Stimulated activated CD4-positive, alpha-beta T cell treated with anti-CD3 and anti-CD28 coated beads, Interleukin-15, amount 100 ng/mL, for 48 hours (primary cell): ENCODE results near the gene FAM217B.

Experiments
- DNase-seq, 2 donors: peaks; one replicate each; pipeline ENCODE4 v3.0.0-alpha.2; 2020; ENCODE audit warnings: low read depth in 2 of 2

Gene FAM217B

DNA sequence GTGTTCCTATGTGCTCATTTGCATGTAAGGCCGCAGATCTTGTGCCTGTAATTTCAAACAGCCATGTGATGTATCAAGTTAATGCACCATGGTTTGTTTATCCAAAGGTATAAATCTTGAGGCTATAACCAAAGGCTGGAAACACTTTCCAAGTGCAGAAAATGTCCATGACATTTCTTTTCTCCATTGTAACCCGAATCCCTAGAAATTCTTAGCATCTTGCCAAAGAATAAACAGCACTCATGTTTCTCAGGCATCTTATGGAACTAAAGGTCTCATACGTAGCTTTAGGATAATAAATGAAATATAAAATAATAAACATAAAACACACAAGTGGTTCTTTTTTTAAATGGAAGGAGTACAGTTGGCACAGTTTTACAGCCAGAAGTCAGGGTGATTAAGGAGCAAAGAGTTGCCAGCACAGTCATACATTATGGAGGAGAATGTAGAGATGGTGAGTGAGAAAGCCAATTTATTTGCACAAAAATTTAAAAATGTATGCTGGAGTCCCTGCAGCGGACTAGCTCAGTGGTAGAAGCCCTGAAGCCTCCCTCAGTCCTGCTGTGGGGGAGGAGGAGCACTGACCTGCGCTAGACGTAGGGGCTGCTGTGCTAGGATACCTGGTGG lies 36.1 kb downstream of the FAM217B start:
- no peak for DNase-seq

DNA sequence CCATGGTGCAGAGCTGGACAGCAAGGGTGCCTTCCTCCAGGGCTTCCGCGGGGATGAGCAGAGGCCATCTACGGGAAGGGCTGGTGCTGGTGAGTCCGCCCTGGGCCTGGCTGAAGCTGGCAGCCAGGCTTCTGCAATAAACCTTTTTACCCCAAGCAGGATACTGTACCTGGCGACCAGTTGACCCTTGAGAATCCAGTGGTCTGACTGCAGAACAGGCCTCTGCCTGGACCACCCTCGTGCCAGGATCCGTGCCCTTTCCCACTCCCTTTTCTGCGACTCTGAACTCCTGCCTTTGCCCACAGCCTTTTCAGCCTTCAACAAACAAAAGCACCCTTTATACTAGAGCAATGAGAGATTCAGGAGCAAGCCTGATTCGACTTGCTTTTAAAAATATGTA lies 36.9 kb downstream of the FAM217B start:
- DNase-seq: no peak

DNA sequence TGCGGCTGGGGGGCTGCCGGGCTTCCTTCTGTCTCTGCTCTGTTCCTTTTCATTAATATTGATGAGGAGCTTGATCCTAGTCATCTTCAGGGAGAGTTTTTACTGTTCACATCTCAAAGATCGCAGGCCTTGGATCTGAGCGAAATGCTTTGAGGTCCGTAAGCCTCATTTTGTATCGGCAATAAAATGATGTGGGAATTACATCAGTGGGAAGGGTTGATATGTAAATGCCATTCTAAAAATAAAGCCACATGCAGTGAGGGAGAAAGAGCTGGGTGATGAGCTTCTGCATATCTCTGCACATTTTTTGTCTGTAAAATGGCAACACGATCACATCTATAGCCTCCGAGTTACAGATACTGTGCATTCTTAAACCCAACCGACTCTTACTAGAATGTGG lies 42.9 kb downstream of the FAM217B start:
- no peak for DNase-seq

DNA sequence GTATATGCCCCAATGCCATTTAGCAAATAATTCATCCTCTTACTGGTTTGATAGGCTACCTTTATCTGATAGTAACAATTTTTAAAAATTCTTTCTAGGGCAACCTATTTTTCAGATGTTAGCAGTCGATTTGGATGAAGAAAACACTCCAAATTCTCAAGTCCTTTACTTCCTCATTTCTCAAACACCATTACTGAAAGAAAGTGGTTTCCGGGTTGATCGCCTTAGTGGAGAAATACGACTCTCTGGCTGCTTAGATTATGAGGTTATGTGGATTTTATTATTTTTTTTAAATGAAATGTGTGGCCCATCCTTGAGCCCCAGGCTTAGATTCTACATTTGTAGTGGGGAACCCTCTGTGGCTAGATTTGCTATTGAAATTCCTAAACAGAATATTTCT lies 44.4 kb downstream of the FAM217B start:
- no peak for DNase-seq

DNA sequence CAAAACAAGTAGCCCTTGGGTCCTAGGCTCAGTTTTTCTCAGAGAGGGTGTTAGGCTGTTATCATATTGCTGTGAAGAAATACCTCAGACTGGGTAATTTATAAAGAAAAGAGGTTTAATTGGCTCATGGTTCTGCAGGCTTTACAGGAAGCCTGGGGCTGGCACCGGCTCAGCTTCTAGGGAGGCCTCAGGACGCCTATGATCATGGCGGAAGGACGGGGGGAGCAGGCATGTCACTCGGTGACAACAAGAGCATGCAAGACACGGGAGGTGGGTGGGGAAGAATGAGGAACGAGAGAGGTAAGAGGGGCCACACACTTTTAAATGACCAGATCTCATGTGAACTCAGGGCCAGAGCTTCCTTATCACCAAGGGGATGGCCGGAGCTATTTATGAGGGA lies 45.0 kb downstream of the FAM217B start:
- no peak for DNase-seq

DNA sequence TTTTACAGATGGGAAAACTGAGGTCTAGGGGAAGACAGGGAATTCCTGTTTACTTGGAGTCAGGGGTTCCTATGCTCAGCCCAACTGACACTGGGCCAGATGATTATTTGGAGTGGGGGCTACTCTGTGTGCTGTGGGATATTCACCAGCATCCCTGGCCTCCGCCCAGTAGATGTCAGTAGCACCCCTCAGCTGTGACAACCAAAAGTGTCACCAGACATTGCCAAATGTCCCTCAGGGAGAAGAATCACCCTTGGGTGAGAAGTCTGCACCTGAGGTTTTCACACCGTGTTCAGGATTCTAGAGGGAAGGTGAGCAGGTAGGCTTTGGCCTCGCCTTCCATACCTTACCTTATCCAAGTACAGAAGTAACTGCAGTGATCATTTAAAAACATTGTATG lies 45.7 kb downstream of the FAM217B start:
- DNase-seq: no peak

DNA sequence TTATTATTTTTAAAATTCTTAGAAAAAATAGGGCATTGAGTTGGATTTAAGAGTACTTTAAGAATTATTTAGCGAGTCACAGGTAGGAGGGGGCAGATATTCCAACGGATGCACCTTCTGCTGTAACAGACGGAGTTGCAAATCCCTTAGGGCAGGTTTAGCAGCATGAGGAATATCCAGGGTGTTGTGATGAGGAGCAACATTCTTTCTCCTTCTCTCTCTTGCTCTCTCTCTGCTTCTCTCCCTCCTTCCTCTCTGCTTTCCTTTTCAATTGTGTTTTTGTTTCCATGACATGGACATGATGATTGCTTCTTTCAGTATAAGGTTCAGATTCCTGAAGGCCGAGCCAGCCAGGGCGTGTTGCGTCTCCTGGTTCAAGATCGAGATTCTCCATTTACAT lies 46.9 kb downstream of the FAM217B start:
- no peak for DNase-seq

DNA sequence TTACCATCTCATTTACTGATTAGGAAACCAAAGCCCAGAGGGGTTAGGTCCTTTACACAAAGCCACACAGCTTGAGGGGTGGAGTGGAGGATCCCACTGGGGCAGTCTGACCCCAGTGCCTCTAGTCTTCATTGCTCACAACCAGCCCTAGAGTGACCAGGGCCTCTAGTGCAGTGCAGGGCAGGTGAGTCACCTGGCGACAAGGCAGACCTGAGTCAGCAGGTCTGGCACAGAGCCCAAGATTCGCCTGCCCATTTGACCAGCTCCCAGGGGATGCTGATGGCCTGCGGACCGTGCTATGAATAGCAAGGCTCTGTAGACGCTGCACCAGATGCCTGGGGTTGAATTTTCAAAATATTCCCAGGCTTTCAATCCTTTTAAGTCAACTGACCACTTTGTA lies 48.0 kb downstream of the FAM217B start:
- DNase-seq: no peak

DNA sequence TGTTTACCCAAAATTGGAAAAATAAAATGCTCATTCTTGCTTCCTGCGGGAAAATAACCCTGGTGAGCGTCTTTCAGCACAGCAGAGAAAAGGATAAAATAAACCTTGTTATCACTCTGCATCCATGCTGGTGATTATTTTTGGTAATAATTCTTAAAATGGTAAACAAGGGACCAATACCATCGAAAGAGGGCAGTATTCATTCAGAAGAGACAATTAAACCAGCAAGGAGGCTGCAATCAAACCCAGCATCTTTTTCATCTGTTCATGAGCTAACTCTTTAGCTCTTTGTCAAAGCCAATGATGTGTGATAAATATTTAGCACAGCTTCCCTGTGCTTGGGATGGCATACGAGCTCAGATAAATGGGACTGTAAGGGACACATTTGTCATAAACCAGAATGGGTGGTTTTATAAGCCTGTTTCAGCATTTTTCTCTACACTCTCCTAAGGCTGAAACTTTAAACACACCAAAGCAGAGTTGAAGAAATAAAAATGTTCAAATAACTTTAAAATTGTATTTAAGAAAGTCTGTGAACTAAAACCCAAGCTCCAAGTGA lies 52.4 kb downstream of the FAM217B start:
- no peak for DNase-seq

DNA sequence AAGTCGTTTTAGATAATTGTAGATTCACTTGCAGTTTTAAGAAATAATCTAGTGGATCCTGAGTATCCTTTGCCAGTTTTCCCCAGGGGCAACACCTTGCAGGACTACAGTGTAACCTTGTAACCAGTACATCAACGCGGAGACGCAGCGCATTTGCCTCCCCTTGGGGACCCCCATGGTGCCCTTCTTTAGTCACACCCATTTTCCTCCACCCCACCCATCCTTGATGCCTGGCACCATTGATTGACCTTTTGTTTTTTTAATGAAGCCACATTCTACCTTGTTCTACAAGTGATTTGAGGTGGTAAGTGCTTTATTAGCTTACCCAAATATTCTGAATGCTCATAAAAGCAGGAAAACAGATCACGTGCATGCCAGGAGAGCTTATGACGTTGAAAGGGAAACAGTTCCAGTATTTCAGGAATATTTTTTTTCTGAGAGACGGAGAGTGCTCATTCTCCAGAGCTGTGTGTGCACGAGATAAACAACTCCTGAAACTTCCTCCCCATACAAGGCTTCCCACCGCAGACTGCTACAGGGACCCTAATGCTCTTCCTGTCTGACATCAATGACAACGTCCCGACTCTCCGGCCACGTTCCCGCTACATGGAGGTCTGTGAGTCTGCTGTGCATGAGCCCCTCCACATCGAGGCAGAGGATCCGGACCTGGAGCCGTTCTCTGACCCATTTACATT lies 53.7 kb downstream of the FAM217B start:
- DNase-seq: no peak

DNA sequence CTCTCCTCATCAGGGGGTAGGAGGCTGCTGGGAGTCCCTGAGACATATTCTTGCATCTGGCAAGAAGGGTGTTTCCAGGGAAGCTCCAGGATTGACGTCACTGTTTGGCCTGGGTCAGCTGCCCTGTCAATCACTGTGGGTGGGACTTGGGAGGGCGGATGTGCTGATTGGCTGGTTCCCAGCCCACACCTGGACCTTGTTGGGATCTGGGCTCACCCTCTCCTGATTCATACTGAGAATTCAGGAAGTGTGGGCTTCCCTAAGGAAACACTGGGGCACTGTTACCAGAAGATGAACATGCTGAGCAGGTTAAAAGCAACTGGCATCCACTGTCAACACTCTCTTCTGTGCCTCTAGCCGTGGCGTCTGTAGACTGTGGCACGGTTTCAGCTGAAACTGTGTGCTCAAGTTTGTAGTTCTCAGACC lies 54.5 kb downstream of the FAM217B start:
- no peak for DNase-seq

DNA sequence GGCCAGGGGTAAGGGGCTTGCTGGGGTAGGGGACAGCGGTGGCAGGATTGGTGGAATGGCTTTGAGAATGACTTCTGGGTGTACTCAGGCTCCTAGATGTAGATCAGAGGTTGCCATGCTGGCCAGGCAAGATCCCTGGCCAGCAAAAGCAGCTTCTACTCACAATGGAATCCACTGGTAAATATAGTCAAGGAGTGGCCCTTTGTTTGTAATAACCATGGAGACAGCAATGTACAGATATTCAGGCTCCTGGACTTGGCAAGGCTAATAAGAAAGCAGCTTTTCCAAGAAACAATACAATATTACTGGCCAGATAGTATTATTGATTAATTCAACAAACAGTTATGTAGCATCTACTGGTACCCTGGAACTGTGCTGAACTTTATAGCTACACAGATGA lies 55.9 kb downstream of the FAM217B start:
- no peak for DNase-seq

DNA sequence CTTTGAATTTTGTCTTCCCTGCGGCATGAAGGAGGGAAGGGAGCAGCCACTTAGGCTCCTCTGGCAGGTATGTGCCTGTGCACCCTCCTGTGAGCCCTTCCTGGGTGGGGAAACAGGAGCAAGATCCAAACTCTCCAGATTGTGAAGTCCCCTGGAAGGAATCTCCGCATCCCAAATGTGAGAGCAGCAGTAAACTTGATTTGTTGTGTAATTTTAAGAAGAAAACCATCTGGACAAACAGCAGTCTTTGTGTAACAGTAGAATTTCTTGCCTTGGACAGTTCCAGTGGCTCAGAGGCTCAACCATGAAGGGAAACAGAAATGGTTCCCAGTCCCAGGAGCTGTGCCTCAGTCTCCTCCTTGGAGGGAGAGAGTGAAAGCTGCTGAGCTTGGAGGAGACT lies 57.7 kb downstream of the FAM217B start:
- no peak for DNase-seq
